ENCODE results near the gene FIGN.

Gene FIGN

DNA sequence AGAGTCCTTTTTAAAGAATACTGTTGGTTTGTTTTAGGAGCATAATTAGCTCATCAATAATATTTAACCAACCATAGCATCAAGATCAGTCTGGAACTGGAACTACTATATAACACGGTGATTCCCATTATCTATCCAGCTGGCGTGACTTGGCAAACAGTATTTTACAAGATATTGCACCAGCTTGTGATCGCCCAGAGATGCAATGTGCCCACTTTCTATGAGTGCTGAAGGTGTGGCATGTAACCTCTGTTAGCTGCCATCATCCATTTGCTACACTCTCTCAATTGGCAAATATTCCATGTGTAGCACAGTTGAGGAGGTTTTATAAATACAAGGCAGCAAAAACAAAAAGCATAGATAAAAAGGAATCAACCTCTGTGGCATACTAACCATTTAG, 64.9 kb downstream of the FIGN start:
- no peak for DNase-seq
- Histone ChIP-seq H3K36me3 (no peaks in the 10 kb centered on the region), H3K4me3 (ENCODE audit: low read depth, low read length) (no peak overlapping the region), H3K9me3 (no peaks in the 10 kb centered on the region), H3K4me1 (no peaks in the 10 kb centered on the region), H3K27me3 (no peaks in the 10 kb centered on the region)
- TF ChIP-seq CTCF (IDR thresholded peaks at IDR 0.05; ENCODE audit: low read depth, low read length): no peak

DNA sequence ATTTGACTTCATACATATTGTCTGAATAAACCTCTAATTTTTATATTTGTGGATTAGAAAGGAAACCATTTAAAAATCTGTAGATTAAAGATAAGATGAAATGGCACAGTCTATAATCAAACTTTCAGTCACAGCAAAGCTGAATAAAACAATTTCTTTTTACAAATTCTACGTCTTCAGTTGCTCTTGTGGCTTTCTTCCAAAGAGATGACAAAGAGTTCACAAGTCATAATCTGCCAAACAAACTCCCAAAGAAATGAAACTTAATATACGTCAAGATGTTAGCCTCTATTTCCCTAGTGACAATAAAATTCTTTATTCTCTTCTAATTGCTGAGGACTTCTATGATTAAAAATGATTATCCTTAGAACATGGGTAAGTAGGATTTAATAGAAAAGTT, 66.3 kb downstream of the FIGN start:
- TF ChIP-seq CTCF (IDR thresholded peaks at IDR 0.05; ENCODE audit: low read depth, low read length): no peak
- no peaks in the 10 kb centered on the region for H3K27me3 ChIP-seq
- H3K4me1 ChIP-seq: no peaks in the 10 kb centered on the region
- H3K9me3 ChIP-seq: no peaks in the 10 kb centered on the region
- DNase-seq: no peak
- H3K36me3 ChIP-seq: no peaks in the 10 kb centered on the region
- H3K4me3 ChIP-seq (ENCODE audit: low read depth, low read length): no peak overlapping the region

DNA sequence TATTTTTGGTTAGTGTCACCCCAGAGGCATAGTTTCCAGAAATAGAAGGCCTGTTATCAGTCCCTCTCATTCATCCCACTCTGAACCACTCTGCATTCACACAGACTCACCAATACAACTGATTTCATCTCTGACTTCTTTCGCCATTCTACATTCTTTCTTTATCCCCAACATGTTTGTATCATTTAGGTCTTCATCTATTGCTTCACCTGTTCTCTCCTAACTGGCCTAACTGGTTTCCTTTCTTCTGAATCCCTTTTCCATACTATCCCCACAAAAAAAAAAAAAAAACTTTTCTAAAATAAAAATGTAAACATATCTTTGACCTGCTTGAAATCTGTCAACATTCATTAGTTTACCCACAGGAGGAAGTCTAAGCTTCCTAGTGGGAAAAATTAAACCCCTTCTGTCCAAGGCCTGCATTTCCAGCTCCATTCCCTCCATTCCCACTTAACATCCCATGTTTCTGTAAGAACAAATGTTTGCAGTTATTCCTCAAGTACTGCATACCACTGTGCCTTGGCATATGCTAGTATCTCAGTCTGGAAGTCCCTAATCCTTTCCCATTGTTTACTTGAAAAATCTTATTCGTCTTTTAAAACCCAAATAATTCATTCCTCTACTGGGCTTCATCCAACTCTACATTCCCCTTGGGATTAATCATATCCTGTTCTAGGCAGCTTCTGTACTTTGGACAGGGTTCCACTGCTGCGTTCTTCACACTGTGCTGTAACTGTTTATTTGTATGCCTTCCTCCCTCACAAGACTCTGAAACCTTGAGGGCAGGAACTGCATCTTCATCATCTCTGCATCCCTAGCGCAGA, 68.5 kb downstream of the FIGN start:
- H3K27me3 ChIP-seq: no peaks in the 10 kb centered on the region
- DNase-seq: no peak
- H3K4me1 ChIP-seq: no peaks in the 10 kb centered on the region
- no peaks in the 10 kb centered on the region for H3K9me3 ChIP-seq
- H3K36me3 ChIP-seq: no peaks in the 10 kb centered on the region
- no peak for TF ChIP-seq CTCF (IDR thresholded peaks at IDR 0.05; ENCODE audit: low read depth, low read length)
- no peak overlapping the region for H3K4me3 ChIP-seq (ENCODE audit: low read depth, low read length)

DNA sequence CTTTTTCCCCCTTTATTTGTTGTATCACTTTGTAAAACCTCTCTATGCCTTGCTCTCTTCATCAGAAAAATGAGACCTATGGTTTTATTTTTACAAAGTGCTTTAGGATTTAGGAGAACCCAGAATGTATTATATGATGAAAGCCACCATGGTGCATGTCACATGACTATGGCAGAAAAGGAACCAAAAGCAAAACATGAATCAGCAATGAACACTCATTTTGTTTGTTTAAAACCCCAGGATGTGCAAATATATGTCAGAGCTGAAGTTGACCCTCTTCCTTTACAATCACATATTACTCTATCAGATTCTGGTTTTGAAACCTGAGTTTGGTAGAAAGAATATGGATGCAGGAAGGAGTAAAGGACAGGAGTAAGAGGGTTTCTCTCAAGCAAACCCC, 70.0 kb downstream of the FIGN start:
- H3K4me3 ChIP-seq (ENCODE audit: low read depth, low read length): no peak overlapping the region
- no peaks in the 10 kb centered on the region for H3K36me3 ChIP-seq
- no peaks in the 10 kb centered on the region for H3K27me3 ChIP-seq
- H3K4me1 ChIP-seq: no peaks in the 10 kb centered on the region
- no peak for DNase-seq
- TF ChIP-seq CTCF (IDR thresholded peaks at IDR 0.05; ENCODE audit: low read depth, low read length): no peak
- H3K9me3 ChIP-seq: no peaks in the 10 kb centered on the region

GRCh38 chr2:163665051-163665450, 70.8 kb downstream of the FIGN start:
- no peak for DNase-seq
- no peak for TF ChIP-seq CTCF (IDR thresholded peaks at IDR 0.05; ENCODE audit: low read depth, low read length)
- no peaks in the 10 kb centered on the region for H3K36me3 ChIP-seq
- H3K9me3 ChIP-seq: no peaks in the 10 kb centered on the region
- no peaks in the 10 kb centered on the region for H3K4me1 ChIP-seq
- H3K4me3 ChIP-seq (ENCODE audit: low read depth, low read length): no peak overlapping the region
- no peaks in the 10 kb centered on the region for H3K27me3 ChIP-seq

DNA sequence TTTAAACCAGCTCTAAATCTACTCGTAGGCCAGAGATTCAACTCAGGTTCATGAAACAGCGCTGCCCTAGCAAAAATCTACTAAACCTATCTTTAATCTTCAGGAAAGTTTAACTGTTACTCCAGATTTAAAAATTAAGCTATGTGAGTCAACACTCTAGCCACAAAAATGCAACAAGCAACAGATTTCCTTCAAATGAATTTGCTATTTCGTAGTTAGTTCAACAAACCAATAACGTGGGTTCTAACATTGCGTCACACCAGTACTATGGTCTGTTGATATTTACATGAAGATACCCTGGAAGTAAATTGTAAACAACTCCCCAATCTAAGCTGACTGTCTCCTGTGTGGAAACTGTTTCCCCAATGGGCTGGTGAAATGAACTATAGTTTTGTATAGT, 71.2 kb downstream of the FIGN start:
- no peak for DNase-seq
- Histone ChIP-seq H3K4me3 (ENCODE audit: low read depth, low read length) (no peak overlapping the region), H3K4me1 (no peaks in the 10 kb centered on the region), H3K27me3 (no peaks in the 10 kb centered on the region), H3K36me3 (no peaks in the 10 kb centered on the region), H3K9me3 (no peaks in the 10 kb centered on the region)
- TF ChIP-seq CTCF (IDR thresholded peaks at IDR 0.05; ENCODE audit: low read depth, low read length): no peak
